GM18858 (cell line): ENCODE results near the gene ZNF25.
"Not testable (repeated sequence)": the region's sequence is repeated elsewhere in the genome, so short reads cannot be mapped to it uniquely, and the experiment has no call there.

ENCODE experiments used
- ATAC-seq: cut with Tn5 transposase; IDR thresholded peaks from one replicate; pipeline ENCODE4 v1.9.1; 2021; ENCODE audit not compliant: unreplicated experiment

The ZNF25 gene

DNA sequence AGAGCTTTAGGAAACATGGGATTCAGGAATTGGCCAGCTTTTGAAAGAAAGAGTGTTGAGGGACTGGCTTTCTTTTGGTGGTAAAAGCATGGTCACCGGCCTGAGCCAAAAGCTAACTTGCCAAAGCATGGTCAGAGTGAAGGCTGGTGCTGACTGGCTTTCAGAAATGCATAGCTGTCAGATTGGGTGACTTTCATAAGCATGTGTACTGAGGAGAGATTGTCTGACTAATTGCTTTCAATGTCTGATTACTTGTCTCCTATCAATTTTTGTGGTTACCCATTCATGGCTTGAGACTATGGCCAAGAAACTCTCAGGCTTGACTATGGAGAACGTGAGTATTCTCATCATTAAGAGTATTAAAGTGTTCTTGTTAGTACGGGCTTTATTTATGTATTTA is 28.2 kb downstream of the ZNF25 start:
- ATAC-seq: no peak

GRCh38 chr10:37947526-37947925 is 28.9 kb downstream of the ZNF25 start:
- no peak for ATAC-seq

- no peak for ATAC-seq
Observed at GRCh38 chr10:37937864-37938263, 38.6 kb downstream of the ZNF25 start.

- ATAC-seq: no peak
Observed at GRCh38 chr10:37934791-37935190, 41.7 kb downstream of the ZNF25 start.

DNA sequence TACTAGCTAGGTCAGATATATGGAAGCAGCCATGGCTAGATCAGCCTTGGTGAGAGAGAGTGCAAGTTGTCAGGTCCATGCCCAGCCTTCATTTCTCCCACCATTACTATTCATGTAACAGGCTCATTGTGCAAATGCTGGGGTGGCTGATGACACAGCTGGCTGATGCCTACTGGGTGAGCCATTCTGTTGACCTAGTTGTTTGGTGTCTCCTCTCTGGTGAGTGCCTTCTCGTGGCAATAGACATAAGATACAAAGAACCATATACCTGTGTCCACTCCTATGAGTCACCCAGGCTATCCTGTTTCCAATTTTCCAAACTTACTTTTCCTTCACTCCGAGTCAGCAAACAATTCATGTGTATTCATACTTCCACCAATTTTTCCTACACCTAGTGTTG is 46.0 kb downstream of the ZNF25 start:
- no peak for ATAC-seq

DNA sequence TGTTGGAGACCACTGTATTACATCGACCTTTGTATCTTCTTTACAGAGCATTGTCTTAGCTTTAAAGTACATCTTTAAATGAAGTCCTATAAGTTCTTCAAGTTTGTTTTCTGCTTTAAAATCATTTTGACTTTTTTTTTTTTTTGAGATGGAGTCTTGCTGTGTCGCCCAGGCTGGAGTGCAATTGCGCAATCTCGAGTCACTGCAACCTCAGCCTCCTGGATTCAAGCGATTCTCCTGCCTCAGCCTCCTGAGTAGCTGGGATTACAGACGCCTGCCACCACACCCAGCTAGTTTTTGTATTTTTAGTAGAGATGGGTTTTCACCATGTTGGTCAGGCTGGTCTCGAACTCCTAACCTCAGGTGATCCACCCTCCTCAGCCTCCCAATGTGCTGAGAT is 68.3 kb downstream of the ZNF25 start:
- ATAC-seq: not testable (repeated sequence)

GRCh38 chr10:37906382-37906781 is 70.1 kb downstream of the ZNF25 start:
- ATAC-seq: no peak
